Gastrocnemius medialis (tissue), 4 donors: ENCODE data around the gene AJAP1. TPM values are rescaled to one million over a fixed set of nuclear protein-coding genes. Genes with fewer than 3 reads are reported as not detected.

ENCODE experiments used
- ATAC-seq, 2 donors: fragments of 150-250 bp; one replicate each; pipeline ENCODE4 v1.9.1; 2016
- DNase-seq, 2 donors: peaks; one replicate each; pipeline ENCODE4 v3.0.0-alpha.2; 2019
- H3K27ac ChIP-seq, 4 donors: fragments of 200-600 bp; sonication (generic); 1 replicate in 1 of 4; 2 replicates in 3 of 4; pipeline ENCODE4 v1.5.1; 2016 to 2018; ENCODE audit warnings: mild to moderate bottlenecking in 2 of 4, moderate library complexity in 1 of 4
- H3K27me3 ChIP-seq, 3 donors: fragments of 200-600 bp; sonication (generic) in 2 of 3; 1 replicate in 1 of 3; 2 replicates in 2 of 3; pipeline versions ENCODE4 v1.5.1 to v1.6.0; 2016 to 2019; ENCODE audit warnings: mild to moderate bottlenecking in 1 of 3, moderate library complexity in 1 of 3
- H3K36me3 ChIP-seq, 2 donors: fragments of 200-600 bp; sonication (generic) in 1 of 2; one replicate each; pipeline ENCODE4 v1.5.1; 2017 to 2018
- H3K4me1 ChIP-seq, 2 donors: fragments of 200-600 bp; sonication (generic) in 1 of 2; one replicate each; pipeline ENCODE4 v1.5.1; 2016 to 2017; ENCODE audit warnings: mild to moderate bottlenecking in 2 of 2
- H3K4me3 ChIP-seq, 4 donors: fragments of 200-600 bp; sonication (generic) in 3 of 4; 1 replicate in 1 of 4; 2 replicates in 3 of 4; pipeline ENCODE4 v1.5.1; 2016 to 2019; ENCODE audit warnings: mild to moderate bottlenecking in 2 of 4
- H3K9me3 ChIP-seq, 3 donors: fragments of 200-600 bp; sonication (generic) in 2 of 3; 1 replicate in 1 of 3; 2 replicates in 2 of 3; pipeline ENCODE4 v1.5.1; 2016 to 2019
- POLR2A ChIP-seq, 2 donors: fragments of 450-650 bp; IDR thresholded peaks; one replicate each; pipeline ENCODE4 v1.6.1; 2017; ENCODE audit warnings: antibody characterized with exemption in 2 of 2, mild to moderate bottlenecking in 2 of 2, moderate library complexity in 2 of 2
- in situ Hi-C, 4 donors: fragments of 200-750 bp; cut with MboI; loops; one replicate each; pipeline versions ENCODE4 v1.15.0 to v1.8.0; 2017; ENCODE audit warnings: low sequenced_read_pairs in 4 of 4
- intact Hi-C: fragments of 100-400 bp; cut with DNase I; formaldehyde crosslinking; loops from one replicate; pipeline ENCODE4 v1.15.1; 2023; ENCODE audit warnings: low total_unique reads
- total RNA-seq, 4 donors: library from RNA; depleted of rRNA; stranded (reverse); fragments of >200 nt; gene quantifications; one replicate each; pipeline versions ENCODE4 v1.1.0 to v1.2.3, GENCODE V29; 2016
- TF ChIP-seq, protein P1 (sequence below), 5 experiments: fragments of 450-650 bp in 3 of 5; fragments of 200-600 bp in 2 of 5; sonication (generic) in 2 of 5; IDR thresholded peaks in 4 of 5; conservative IDR thresholded peaks in 1 of 5; 1 replicate in 4 of 5; 2 replicates in 1 of 5; pipeline ENCODE4 v1.5.1; 2016 to 2019; ENCODE audit warnings: antibody characterized with exemption in 5 of 5, mild to moderate bottlenecking in 3 of 5, moderate library complexity in 3 of 5

The AJAP1 gene
- total RNA-seq, 4 donors from 2014 or later: 0.03 to 0.18 (median 0.05) TPM; not detected in 1

DNA sequence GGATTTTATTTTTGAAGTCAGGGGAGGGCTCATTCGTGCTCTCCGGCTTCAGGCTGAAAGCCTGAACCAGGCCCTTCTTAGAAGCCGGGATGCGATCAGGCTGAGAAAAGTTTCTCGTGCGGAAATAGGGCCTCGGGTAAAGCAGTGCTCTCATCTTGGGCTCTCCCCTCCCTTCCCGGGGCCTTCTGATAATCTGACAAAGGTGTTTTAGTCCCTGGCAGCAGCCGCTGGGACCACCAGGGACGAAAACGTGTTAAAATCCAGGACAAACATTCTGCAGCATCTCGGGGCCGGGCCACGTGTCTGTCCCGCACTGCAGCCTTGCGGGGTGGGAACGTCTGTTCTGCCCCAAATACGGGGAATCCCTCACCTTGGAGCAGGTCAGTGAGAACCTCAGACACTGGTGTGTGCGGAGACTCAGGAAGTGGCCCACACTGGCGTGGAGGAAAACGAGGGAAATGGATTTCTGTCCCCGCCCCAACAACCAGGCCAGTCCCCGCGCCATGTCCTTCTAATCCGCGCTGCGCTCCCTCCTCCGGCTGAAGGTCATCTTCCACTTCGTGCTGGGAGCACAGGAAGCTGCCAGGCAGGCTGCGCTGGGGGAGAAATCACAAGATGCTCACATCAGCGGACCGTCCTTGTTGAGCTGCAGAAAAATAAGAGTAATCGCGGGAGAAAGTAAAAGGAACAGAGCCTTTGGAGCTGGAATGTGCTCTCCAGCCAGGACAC lies 16.6 kb upstream of the AJAP1 start:
- in situ Hi-C loops: no loop called here
- TF ChIP-seq POLR2A (IDR thresholded peaks at IDR 0.05): no peak
- TF ChIP-seq, protein P1, sequence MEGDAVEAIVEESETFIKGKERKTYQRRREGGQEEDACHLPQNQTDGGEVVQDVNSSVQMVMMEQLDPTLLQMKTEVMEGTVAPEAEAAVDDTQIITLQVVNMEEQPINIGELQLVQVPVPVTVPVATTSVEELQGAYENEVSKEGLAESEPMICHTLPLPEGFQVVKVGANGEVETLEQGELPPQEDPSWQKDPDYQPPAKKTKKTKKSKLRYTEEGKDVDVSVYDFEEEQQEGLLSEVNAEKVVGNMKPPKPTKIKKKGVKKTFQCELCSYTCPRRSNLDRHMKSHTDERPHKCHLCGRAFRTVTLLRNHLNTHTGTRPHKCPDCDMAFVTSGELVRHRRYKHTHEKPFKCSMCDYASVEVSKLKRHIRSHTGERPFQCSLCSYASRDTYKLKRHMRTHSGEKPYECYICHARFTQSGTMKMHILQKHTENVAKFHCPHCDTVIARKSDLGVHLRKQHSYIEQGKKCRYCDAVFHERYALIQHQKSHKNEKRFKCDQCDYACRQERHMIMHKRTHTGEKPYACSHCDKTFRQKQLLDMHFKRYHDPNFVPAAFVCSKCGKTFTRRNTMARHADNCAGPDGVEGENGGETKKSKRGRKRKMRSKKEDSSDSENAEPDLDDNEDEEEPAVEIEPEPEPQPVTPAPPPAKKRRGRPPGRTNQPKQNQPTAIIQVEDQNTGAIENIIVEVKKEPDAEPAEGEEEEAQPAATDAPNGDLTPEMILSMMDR (IDR thresholded peaks at IDR 0.05 in 4 of 5, conservative IDR thresholded peaks at IDR 0.05 in 1 of 5): no peak
- H3K27ac ChIP-seq: no peak overlapping the region
- DNase-seq (no peak), ATAC-seq (no peak)
- H3K27me3 ChIP-seq: peaks cover 0 to 3% (median 0%) of the 10 kb centered on the region in 3 donors
- no peak overlapping the region for H3K4me3 ChIP-seq
- no peaks in the 10 kb centered on the region for H3K9me3 ChIP-seq
- no peaks in the 10 kb centered on the region for H3K36me3 ChIP-seq
- no peaks in the 10 kb centered on the region for H3K4me1 ChIP-seq
- intact Hi-C loops: no loop called here

DNA sequence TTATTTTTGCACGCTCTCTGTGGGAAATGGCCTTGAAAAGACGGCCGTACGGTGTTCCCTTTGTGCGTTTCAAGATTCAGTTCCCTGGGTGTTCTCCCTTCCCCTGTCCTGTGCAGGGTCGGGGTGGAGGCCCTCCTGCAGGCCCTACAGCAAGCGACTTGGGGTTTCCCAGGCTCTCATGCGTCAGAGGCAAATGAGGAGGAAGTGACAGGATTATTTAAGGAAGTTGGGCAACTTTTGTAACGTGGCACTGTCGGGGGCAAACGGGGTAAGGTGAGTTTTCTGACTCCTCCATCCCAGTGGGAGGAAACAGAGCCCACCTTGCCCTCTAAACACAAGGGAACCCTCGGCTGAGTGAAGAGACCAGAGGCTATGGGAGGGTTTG lies 16.1 kb upstream of the AJAP1 start:
- H3K27me3 ChIP-seq: peaks cover 0 to 3% (median 0%) of the 10 kb centered on the region in 3 donors
- TF ChIP-seq, protein P1 (IDR thresholded peaks at IDR 0.05 in 4 of 5, conservative IDR thresholded peaks at IDR 0.05 in 1 of 5): no peak
- no peak for TF ChIP-seq POLR2A (IDR thresholded peaks at IDR 0.05)
- no peaks in the 10 kb centered on the region for H3K36me3 ChIP-seq
- in situ Hi-C loops: no loop called here
- DNase-seq (no peak), ATAC-seq (no peak)
- no peak overlapping the region for H3K27ac ChIP-seq
- intact Hi-C loops: no loop called here
- no peaks in the 10 kb centered on the region for H3K4me1 ChIP-seq
- H3K9me3 ChIP-seq: no peaks in the 10 kb centered on the region
- H3K4me3 ChIP-seq: no peak overlapping the region

DNA sequence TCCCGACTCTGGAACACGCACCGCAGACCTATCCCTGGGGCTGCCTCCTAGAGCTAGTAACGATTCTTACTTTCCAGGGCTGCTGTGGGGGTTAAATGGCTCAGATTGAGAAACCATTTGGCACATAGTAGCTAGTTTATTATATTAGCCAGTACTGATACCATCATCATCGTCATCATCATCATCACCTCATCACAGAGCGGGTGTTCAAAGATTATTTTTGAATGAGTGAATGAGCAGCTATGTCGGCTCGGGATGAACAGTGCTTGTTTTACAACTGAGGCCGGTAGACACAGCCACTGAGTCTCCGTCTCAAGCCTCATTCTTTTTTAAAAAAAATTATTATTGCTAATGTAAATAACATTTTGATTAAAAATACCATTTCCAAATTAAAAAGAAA lies 13.5 kb upstream of the AJAP1 start:
- in situ Hi-C loops (no loop called here), intact Hi-C loops (no loop called here)
- ATAC-seq (no peak), DNase-seq (no peak)
- H3K27me3 ChIP-seq: peaks cover 0 to 3% (median 0%) of the 10 kb centered on the region in 3 donors
- no peaks in the 10 kb centered on the region for H3K36me3 ChIP-seq
- no peak for TF ChIP-seq POLR2A (IDR thresholded peaks at IDR 0.05)
- TF ChIP-seq, protein P1 (IDR thresholded peaks at IDR 0.05 in 4 of 5, conservative IDR thresholded peaks at IDR 0.05 in 1 of 5): no peak
- H3K4me1 ChIP-seq: no peaks in the 10 kb centered on the region
- no peaks in the 10 kb centered on the region for H3K9me3 ChIP-seq
- no peak overlapping the region for H3K27ac ChIP-seq
- H3K4me3 ChIP-seq: no peak overlapping the region

DNA sequence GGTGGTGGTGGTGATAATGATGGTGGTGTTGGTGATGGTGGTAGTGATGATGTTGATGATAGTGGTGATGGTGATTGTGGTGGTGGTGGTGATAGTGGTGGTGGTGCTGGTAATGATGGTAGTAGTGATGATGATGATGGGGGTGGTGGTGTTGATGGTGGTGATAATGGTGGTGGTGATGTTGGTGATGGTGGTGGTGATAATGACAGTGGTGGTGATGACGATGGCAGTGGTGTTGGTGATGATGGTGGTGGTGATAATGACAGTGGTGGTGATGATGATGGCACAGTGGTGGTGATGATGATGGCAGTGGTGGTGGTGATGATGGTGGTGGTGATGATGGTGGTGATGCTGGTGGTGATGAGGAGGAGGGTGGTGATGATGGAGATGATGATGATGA lies 7.0 kb upstream of the AJAP1 start:
- TF ChIP-seq, protein P1 (IDR thresholded peaks at IDR 0.05 in 4 of 5, conservative IDR thresholded peaks at IDR 0.05 in 1 of 5): no peak
- TF ChIP-seq POLR2A (IDR thresholded peaks at IDR 0.05): no peak
- in situ Hi-C loops: no loop called here
- ATAC-seq: no peak

More for the DNA sequence above, 7.0 kb upstream of the AJAP1 start:
- no peaks in the 10 kb centered on the region for H3K4me1 ChIP-seq
- H3K9me3 ChIP-seq: no peaks in the 10 kb centered on the region
- H3K27me3 ChIP-seq: peaks cover 5 to 18% (median 10%) of the 10 kb centered on the region in 3 donors
- no peak for DNase-seq
- H3K4me3 ChIP-seq: no peak overlapping the region
- intact Hi-C loops: no loop called here
- no peak overlapping the region for H3K27ac ChIP-seq
- no peaks in the 10 kb centered on the region for H3K36me3 ChIP-seq
